A549 (cell line): ENCODE measurements around the gene FAM171A1. TPM values are rescaled to one million over a fixed set of nuclear protein-coding genes. Genes with fewer than 3 reads are reported as not detected.

Source experiments
- ATAC-seq, 2 experiments: fragments of 200-7000 bp in 1 of 2; fragments of >200 bp in 1 of 2; cut with Nextera tagmentation in 1 of 2; cut with Tn5 transposase in 1 of 2; 3 replicates each; pipeline versions ENCODE4 v1.8.0 to v1.9.1; 2018 to 2020; ENCODE audit warnings: mild to moderate bottlenecking in 1 of 2, moderate library complexity in 1 of 2
- CTCF ChIA-PET: fragments of 300-600 bp; sonication (Branson Sonifier 250); formaldehyde crosslinking; extraction: SDS; loops from one replicate; lab custom pipeline; 2021; ENCODE audit warnings: antibody characterized with exemption, inconsistent platforms; lab: Yijun Ruan, JAX
- POLR2A ChIA-PET: fragments of 350-600 bp; formaldehyde crosslinking; extraction: SDS; loops from one replicate; lab custom pipeline; 2021; ENCODE audit warnings: antibody characterized with exemption, inconsistent platforms; lab: Yijun Ruan, JAX
- DNase-seq, 2 experiments: peaks; one replicate each; pipeline versions ENCODE4 v3.0.0 to v3.0.0-alpha.2; 2011 to 2016; ENCODE audit warnings: low read depth in 1 of 2, low spot score in 1 of 2
- FAIRE-seq: peaks from 2 replicates; lab custom pipeline; 2011; peaks lifted over from hg19 to GRCh38; lab: Jason Lieb, UNC
- H3K27ac ChIP-seq, 2 experiments: fragments of >200 bp; sonication (Bioruptor Twin); formaldehyde crosslinking; 3 replicates each; pipeline ENCODE4 v1.5.1; 2016 to 2017
- H3K4me1 ChIP-seq: fragments of >200 bp; sonication (Bioruptor Twin); formaldehyde crosslinking; 3 replicates; pipeline ENCODE4 v1.6.1; 2016
- H3K4me2 ChIP-seq: fragments of >200 bp; sonication (Bioruptor Twin); formaldehyde crosslinking; 3 replicates; pipeline ENCODE4 v1.6.1; 2016
- H3K4me3 ChIP-seq: fragments of >200 bp; sonication (Bioruptor Twin); formaldehyde crosslinking; 3 replicates; pipeline ENCODE4 v1.5.1; 2016
- H3K9me3 ChIP-seq: fragments of >200 bp; sonication (Bioruptor Twin); formaldehyde crosslinking; 3 replicates; pipeline ENCODE4 v1.6.1; 2016
- BCL3 ChIP-seq: fragments of >200 bp; sonication (Bioruptor Twin); formaldehyde crosslinking; IDR thresholded peaks from 3 replicates; pipeline ENCODE4 v1.6.1; 2016
- CBX2 ChIP-seq: fragments of 200-600 bp; sonication (generic); IDR thresholded peaks from 2 replicates; pipeline ENCODE4 v1.6.1; 2016; ENCODE audit warnings: low read depth, mild to moderate bottlenecking, borderline replicate concordance
- CBX8 ChIP-seq: fragments of 200-600 bp; sonication (generic); IDR thresholded peaks from 2 replicates; pipeline ENCODE4 v1.6.1; 2016
- CEBPB ChIP-seq, 2 experiments: fragments of >200 bp in 1 of 2; sonication (Bioruptor Twin) in 1 of 2; formaldehyde crosslinking in 1 of 2; IDR thresholded peaks; 2 replicates each; pipeline ENCODE4 v1.6.1; 2012 to 2016
- CHD4 ChIP-seq: fragments of 200-600 bp; sonication (generic); IDR thresholded peaks from 2 replicates; pipeline ENCODE4 v1.6.1; 2016; ENCODE audit warnings: antibody characterized with exemption, mild to moderate bottlenecking, borderline replicate concordance
- CTCF ChIP-seq: fragments of >200 bp; sonication (Bioruptor Twin); formaldehyde crosslinking; IDR thresholded peaks from 3 replicates; pipeline ENCODE4 v1.5.1; 2016
- EP300 ChIP-seq, 2 experiments: fragments of >200 bp; sonication (Bioruptor Twin); formaldehyde crosslinking; IDR thresholded peaks; 2 replicates in 1 of 2; 3 replicates in 1 of 2; pipeline ENCODE4 v1.6.1; 2016 to 2017
- FOSB ChIP-seq: fragments of 250-450 bp; sonication (Bioruptor Pico); IDR thresholded peaks from 2 replicates; pipeline ENCODE4 v1.5.0; 2020; ENCODE audit warnings: mild to moderate bottlenecking, moderate library complexity
- FOSL2 ChIP-seq, 2 experiments: fragments of 450-650 bp in 1 of 2; fragments of >200 bp in 1 of 2; sonication (Bioruptor Twin) in 1 of 2; formaldehyde crosslinking; IDR thresholded peaks; 2 replicates each; pipeline versions ENCODE4 v1.5.0 to v1.6.1; 2016 to 2020; ENCODE audit warnings: mild to moderate bottlenecking in 1 of 2, moderate library complexity in 1 of 2
- FOXS1 ChIP-seq: fragments of 250-450 bp; sonication (Bioruptor Pico); IDR thresholded peaks from 2 replicates; pipeline ENCODE4 v1.5.0; 2020; ENCODE audit warnings: mild to moderate bottlenecking, moderate library complexity
- GATA3 ChIP-seq: IDR thresholded peaks from 2 replicates; pipeline ENCODE4 v1.6.1; 2012; ENCODE audit warnings: borderline replicate concordance
- HMGXB4 ChIP-seq: fragments of 250-450 bp; sonication (Bioruptor Pico); IDR thresholded peaks from 2 replicates; pipeline ENCODE4 v1.5.0; 2021; ENCODE audit warnings: mild to moderate bottlenecking, moderate library complexity, borderline replicate concordance
- JUNB ChIP-seq: fragments of >200 bp; sonication (Bioruptor Twin); formaldehyde crosslinking; IDR thresholded peaks from 2 replicates; pipeline ENCODE4 v1.6.1; 2016
- KDM1A ChIP-seq: fragments of 200-600 bp; sonication (generic); IDR thresholded peaks from 2 replicates; pipeline ENCODE4 v1.6.1; 2016; ENCODE audit warnings: low read depth, mild to moderate bottlenecking
- KDM5A ChIP-seq: fragments of 200-600 bp; sonication (generic); IDR thresholded peaks from 2 replicates; pipeline ENCODE4 v1.6.1; 2016; ENCODE audit warnings: antibody characterized with exemption, mild to moderate bottlenecking
- MAFK ChIP-seq: fragments of 450-650 bp; IDR thresholded peaks from 2 replicates; pipeline ENCODE4 v1.6.1; 2014; ENCODE audit not compliant: partially characterized antibody
- NPAS2 ChIP-seq: fragments of 250-450 bp; sonication (Bioruptor Pico); IDR thresholded peaks from 2 replicates; pipeline ENCODE4 v1.8.0; 2022; ENCODE audit warnings: mild to moderate bottlenecking, moderate library complexity, borderline replicate concordance
- NR3C1 ChIP-seq: fragments of >200 bp; sonication (Bioruptor Twin); formaldehyde crosslinking; IDR thresholded peaks from 3 replicates; pipeline ENCODE4 v1.6.1; 2017
- PHF8 ChIP-seq: fragments of 200-600 bp; sonication (generic); IDR thresholded peaks from 2 replicates; pipeline ENCODE4 v1.6.1; 2016; ENCODE audit warnings: low read depth, mild to moderate bottlenecking, antibody characterized with exemption, moderate library complexity, borderline replicate concordance
- RAD21 ChIP-seq, 2 experiments: fragments of >200 bp in 1 of 2; sonication (Bioruptor Twin) in 1 of 2; formaldehyde crosslinking in 1 of 2; IDR thresholded peaks in 1 of 2; conservative IDR thresholded peaks in 1 of 2; 2 replicates in 1 of 2; 3 replicates in 1 of 2; pipeline ENCODE4 v1.6.1; 2012 to 2018; ENCODE audit warnings: inconsistent platforms in 1 of 2
- RARB ChIP-seq: fragments of 250-450 bp; sonication (Bioruptor Pico); IDR thresholded peaks from 2 replicates; pipeline ENCODE4 v1.8.0; 2021; ENCODE audit warnings: mild to moderate bottlenecking, moderate library complexity
- REST ChIP-seq: fragments of 200-600 bp; sonication (generic); IDR thresholded peaks from 2 replicates; pipeline ENCODE4 v1.6.1; 2016; ENCODE audit warnings: antibody characterized with exemption, mild to moderate bottlenecking, moderate library complexity
- RNF2 ChIP-seq: fragments of 200-600 bp; sonication (generic); IDR thresholded peaks from 2 replicates; pipeline ENCODE4 v1.6.1; 2016; ENCODE audit warnings: low read depth, mild to moderate bottlenecking, antibody characterized with exemption, moderate library complexity, borderline replicate concordance
- SMC3 ChIP-seq: fragments of >200 bp; sonication (Bioruptor Twin); formaldehyde crosslinking; IDR thresholded peaks from 3 replicates; pipeline ENCODE4 v1.6.1; 2018; ENCODE audit warnings: inconsistent platforms
- TFCP2L1 ChIP-seq: fragments of 250-450 bp; sonication (Bioruptor Pico); IDR thresholded peaks from 2 replicates; pipeline ENCODE4 v1.5.0; 2021; ENCODE audit warnings: mild to moderate bottlenecking
- TP53 ChIP-seq: fragments of 250-450 bp; sonication (Bioruptor Pico); IDR thresholded peaks from 2 replicates; pipeline ENCODE4 v1.5.0; 2021; ENCODE audit warnings: mild to moderate bottlenecking, moderate library complexity
- WGBS: methylation state at CpG from one replicate; pipeline ENCODE4 v1.1.6; 2017; ENCODE audit errors: missing lambda C conversion rate; 5-methylcytosine and 5-hydroxymethylcytosine counted together
- polyA plus RNA-seq, 4 experiments: library from polyadenylated mRNA; depleted of rRNA in 3 of 4; stranded (reverse); fragments of >200 nt; fragmentation: RNase III in 1 of 4; extraction: RNeasy Plus Mini Kit Qiagen cat#74134 plus additional on column Dnase treatment in 1 of 4; gene quantifications; 2 replicates in 3 of 4; 3 replicates in 1 of 4; pipeline ENCODE4 v1.2.3, GENCODE V29; 2011 to 2017

FAM171A1 gene
- polyA plus RNA-seq, 2 of the 4 experiments (the other 2 are of a cell fraction): 13.8 to 15.2 TPM

GRCh38 chr10:15201589-15202300 is 169.3 kb downstream of the FAM171A1 start:
- no peaks in the 10 kb centered on the region for H3K9me3 ChIP-seq
- ChIA-PET CTCF (interaction anchor here (1.5 to 2.5 kb wide), 4 partner anchors 9 to 34 kb away, joined by 4 to 10 read pairs (median 6); partner anchors contain the start of gene NMT2), POLR2A (interaction anchor here (0.8 kb wide), 1 partner anchor 33 kb away, joined by 3 read pairs; the partner anchor contains the start of gene NMT2)
- TF ChIP-seq FOXS1 (CRISPR knock-in tag): no peak
- no peak for TF ChIP-seq CTCF
- TF ChIP-seq MAFK: no peak
- no peak for TF ChIP-seq FOSB (CRISPR knock-in tag)
- no peak for TF ChIP-seq NR3C1
- TF ChIP-seq KDM5A: no peak
- no peak for TF ChIP-seq SMC3
- no peak for TF ChIP-seq TFCP2L1 (CRISPR knock-in tag)
- TF ChIP-seq KDM1A: no peak
- no peak for TF ChIP-seq RNF2
- no peak for TF ChIP-seq TP53
- TF ChIP-seq CHD4: no peak
- no peak for TF ChIP-seq NPAS2
- TF ChIP-seq FOSL2 (IDR thresholded peaks at IDR 0.05): no peak
- TF ChIP-seq FOSL2 (CRISPR knock-in tag; IDR thresholded peaks at IDR 0.05): no peak
- no peak for TF ChIP-seq REST
- TF ChIP-seq GATA3: no peak; the same call in 1 of the 2 replicates
- TF ChIP-seq PHF8: no peak
- TF ChIP-seq EP300 (IDR thresholded peaks at IDR 0.05): no peak
- no peak for TF ChIP-seq CBX2
- peak overlapping the region; percentile 77 for H3K4me2 ChIP-seq
- 23% methylated on average over 6 of the region's 6 CpGs for WGBS
- peaks cover 43% of the 10 kb centered on the region for H3K4me1 ChIP-seq
- FAIRE-seq: peak; percentile 36
- H3K4me3 ChIP-seq: 0 out of 3 replicates have a peak overlapping the region, but pooled peaks have one; percentile 1
- H3K27ac ChIP-seq: peak overlapping the region; percentile 75 to 87
- DNase-seq: peak in 1 of 2 experiments; percentile 33
- peak; percentile 53 to 60; a peak in 5 of 6 replicates for ATAC-seq

- WGBS: under 1% methylated on average over 2 of the region's 2 CpGs
- no peaks in the 10 kb centered on the region for H3K9me3 ChIP-seq
- CTCF ChIA-PET: interaction anchor here (0.6 to 2.5 kb wide), 4 partner anchors 10 to 151 kb away, joined by 3 to 10 read pairs (median 4); no protein-coding TSS in a partner anchor
- POLR2A ChIA-PET: no interaction called here
- peak overlapping the region; percentile 75 to 88 for H3K27ac ChIP-seq
- FAIRE-seq (peak; percentile 97), ATAC-seq (peak; percentile 87 to 88), DNase-seq (peak; percentile 73 to 81)
- peak overlapping the region; percentile 77 for H3K4me2 ChIP-seq
- peaks cover 43% of the 10 kb centered on the region for H3K4me1 ChIP-seq
- H3K4me3 ChIP-seq: no peak overlapping the region
- TF ChIP-seq CEBPB (IDR thresholded peaks at IDR 0.05) (peak in 1 of 2 experiments; percentile 84; a peak in 2 of 4 replicates), EP300 (IDR thresholded peaks at IDR 0.05) (peak in 1 of 2 experiments; percentile 83; a peak in 2 of 5 replicates), FOSL2 (IDR thresholded peaks at IDR 0.05) (peak; percentile 93), FOSL2 (CRISPR knock-in tag; IDR thresholded peaks at IDR 0.05) (peak; percentile 91), RARB (CRISPR knock-in tag) (0 out of 2 replicates have a peak, but pooled peaks have one; percentile 57), CBX8 (no peak), RAD21 (conservative IDR thresholded peaks at IDR 0.05 in 1 of 2, IDR thresholded peaks at IDR 0.05 in 1 of 2) (no peak), JUNB (peak; percentile 98), BCL3 (0 out of 3 replicates have a peak, but pooled peaks have one; percentile 40), HMGXB4 (CRISPR knock-in tag) (no peak)
These were observed 170.5 kb downstream of the FAM171A1 start for GRCh38 chr10:15200626-15201025.
